HCT116 (cell line): ENCODE measurements around the gene CROT.

Experiments used
- POLR2A ChIP-seq: IDR thresholded peaks from 2 replicates; pipeline ENCODE4 v1.7.0; 2011; ENCODE audit warnings: borderline replicate concordance; ENCODE audit not compliant: insufficient read depth, insufficient read length; ENCODE audit errors: extremely low read depth
- POLR2AphosphoS5 ChIP-seq: IDR thresholded peaks from 2 replicates; pipeline ENCODE4 v1.6.1; 2011; ENCODE audit warnings: mild to moderate bottlenecking, low read depth, low read length, moderate library complexity
- RAD21 ChIP-seq: IDR thresholded peaks from 2 replicates; pipeline ENCODE4 v1.6.1; 2012; ENCODE audit warnings: low read depth, mild to moderate bottlenecking

DNA sequence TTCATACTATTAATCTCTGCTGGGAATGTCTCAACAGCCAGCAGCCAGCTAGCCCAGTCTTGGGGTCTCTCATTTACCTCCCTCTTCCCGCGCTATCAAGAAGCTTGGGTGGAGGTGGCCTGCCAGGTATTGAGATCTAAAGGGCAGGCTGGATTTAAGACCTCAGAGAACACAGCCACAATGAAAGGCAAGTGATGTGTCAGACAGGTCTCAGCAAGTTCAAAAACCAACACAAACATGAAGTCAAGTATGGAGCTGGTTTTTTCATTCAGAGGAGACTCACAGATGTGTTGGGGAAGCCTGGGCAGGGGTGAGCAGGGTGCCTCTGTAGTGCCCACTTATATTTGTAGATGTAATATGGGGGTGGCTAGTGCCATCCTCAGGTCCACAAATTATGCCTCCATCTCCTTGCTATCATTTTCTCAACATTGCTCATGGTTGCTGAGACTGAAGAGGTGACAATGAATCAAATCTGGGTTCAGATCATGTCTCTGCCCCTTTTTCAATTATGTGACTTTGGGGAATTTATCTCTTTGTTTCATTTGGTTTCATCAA, 27.7 kb upstream of the CROT start:
- no peak for TF ChIP-seq RAD21
- TF ChIP-seq POLR2A: no peak
- TF ChIP-seq POLR2AphosphoS5: no peak
